Right lobe of liver (tissue), 6 donors: ENCODE results near the gene ZMIZ1. TPM values are rescaled to one million over a fixed set of nuclear protein-coding genes. Genes with fewer than 3 reads are reported as not detected.

Experiments used
- ATAC-seq, 4 donors: fragments of 200-7000 bp; cut with Tn5 transposase; one replicate each; pipeline ENCODE4 v1.9.1; 2020; ENCODE audit warnings: mild to moderate bottlenecking in 4 of 4, moderate library complexity in 4 of 4
- DNase-seq, 3 donors: peaks; one replicate each; pipeline ENCODE4 v3.0.0-alpha.2; 2020
- H3K27ac ChIP-seq, 3 donors: fragments of 200-600 bp; one replicate each; pipeline ENCODE4 v1.8.0; 2022
- H3K27me3 ChIP-seq, 2 donors: fragments of 200-600 bp; one replicate each; pipeline ENCODE4 v1.8.0; 2022
- H3K36me3 ChIP-seq, 4 donors: fragments of 200-600 bp; sonication (generic) in 1 of 4; one replicate each; pipeline versions ENCODE4 v1.5.1 to v1.8.0; 2017 to 2022; ENCODE audit warnings: control low read depth in 1 of 4
- H3K4me1 ChIP-seq, 4 donors: fragments of 200-600 bp; sonication (generic) in 1 of 4; one replicate each; pipeline versions ENCODE4 v1.5.1 to v1.8.0; 2017 to 2022; ENCODE audit warnings: control low read depth in 1 of 4
- H3K4me3 ChIP-seq, 3 donors: fragments of 200-600 bp; one replicate each; pipeline ENCODE4 v1.8.0; 2022
- H3K9me3 ChIP-seq, 4 donors: fragments of 200-600 bp; sonication (generic) in 1 of 4; one replicate each; pipeline versions ENCODE4 v1.5.1 to v1.8.0; 2017 to 2022; ENCODE audit warnings: control low read depth in 1 of 4
- POLR2A ChIP-seq: fragments of 450-650 bp; IDR thresholded peaks from one replicate; pipeline ENCODE4 v1.6.1; 2017; ENCODE audit warnings: antibody characterized with exemption, mild to moderate bottlenecking
- WGBS: methylation state at CpG from one replicate; pipeline ENCODE4 v1.1.6; 2018; ENCODE audit warnings: low coverage, low lambda C conversion rate; ENCODE audit not compliant: insufficient coverage; ENCODE audit errors: missing lambda C conversion rate; 5-methylcytosine and 5-hydroxymethylcytosine counted together
- intact Hi-C, 2 donors: fragments of 100-400 bp; cut with DNase I; formaldehyde crosslinking; loops; one replicate each; pipeline versions ENCODE4 v1.11.2 to v1.14.1; 2022
- total RNA-seq, 6 experiments: library from RNA; depleted of rRNA in 2 of 6; stranded (reverse); fragments of >200 nt in 2 of 6; fragmentation: NEBNext Ultra II Directional in 3 of 6; extraction: Animal tissue kit (Norgen Biotek cat#: 25700) in 3 of 6; gene quantifications; one replicate each; pipeline versions ENCODE4 v1.1.0 to v1.2.4, GENCODE V29; 2016 to 2023
- TF ChIP-seq, protein P1 (sequence below), 4 donors: fragments of 200-600 bp in 3 of 4; fragments of 450-650 bp in 1 of 4; IDR thresholded peaks; one replicate each; pipeline versions ENCODE4 v1.5.1 to v1.8.0; 2016 to 2022; ENCODE audit warnings: antibody characterized with exemption in 4 of 4, mild to moderate bottlenecking in 2 of 4
- donor health status: DM: no; HTN: yes; CAD: no.
- donor health status: DM: no; HTN: no; CAD: no.
- donor health status: DM: no; HTN: no; CAD: no.
- donor health status: DM: no; HTN: yes; CAD: no.
- donor health status: DM: no; HTN: yes; CAD: no.

Gene ZMIZ1
- total RNA-seq, 6 experiments from 2014 or later: 9.9 to 22.8 (median 12.3) TPM

- ATAC-seq: no peak
These were observed 216.8 kb downstream of the ZMIZ1 start for GRCh38 chr10:79285315-79286197.

GRCh38 chr10:79286318-79286951, 217.7 kb downstream of the ZMIZ1 start:
- no peak overlapping the region for H3K4me3 ChIP-seq
- H3K9me3 ChIP-seq: no peaks in the 10 kb centered on the region
- DNase-seq: peak; percentile 73 to 85 (median 80)
- H3K27ac ChIP-seq: peak overlapping the region; percentile 21 to 55 (median 25)
- peaks cover 0 to 3% (median 1%) of the 10 kb centered on the region in 4 donors for H3K36me3 ChIP-seq
- ATAC-seq: peak; percentile 44 to 62 (median 50)
- H3K4me1 ChIP-seq: no peaks in the 10 kb centered on the region
- TF ChIP-seq, protein P1, sequence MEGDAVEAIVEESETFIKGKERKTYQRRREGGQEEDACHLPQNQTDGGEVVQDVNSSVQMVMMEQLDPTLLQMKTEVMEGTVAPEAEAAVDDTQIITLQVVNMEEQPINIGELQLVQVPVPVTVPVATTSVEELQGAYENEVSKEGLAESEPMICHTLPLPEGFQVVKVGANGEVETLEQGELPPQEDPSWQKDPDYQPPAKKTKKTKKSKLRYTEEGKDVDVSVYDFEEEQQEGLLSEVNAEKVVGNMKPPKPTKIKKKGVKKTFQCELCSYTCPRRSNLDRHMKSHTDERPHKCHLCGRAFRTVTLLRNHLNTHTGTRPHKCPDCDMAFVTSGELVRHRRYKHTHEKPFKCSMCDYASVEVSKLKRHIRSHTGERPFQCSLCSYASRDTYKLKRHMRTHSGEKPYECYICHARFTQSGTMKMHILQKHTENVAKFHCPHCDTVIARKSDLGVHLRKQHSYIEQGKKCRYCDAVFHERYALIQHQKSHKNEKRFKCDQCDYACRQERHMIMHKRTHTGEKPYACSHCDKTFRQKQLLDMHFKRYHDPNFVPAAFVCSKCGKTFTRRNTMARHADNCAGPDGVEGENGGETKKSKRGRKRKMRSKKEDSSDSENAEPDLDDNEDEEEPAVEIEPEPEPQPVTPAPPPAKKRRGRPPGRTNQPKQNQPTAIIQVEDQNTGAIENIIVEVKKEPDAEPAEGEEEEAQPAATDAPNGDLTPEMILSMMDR (IDR thresholded peaks at IDR 0.05): no peak
- TF ChIP-seq POLR2A: no peak
- intact Hi-C loops: no loop called here
- 44% methylated on average over 10 of the region's 23 CpGs for WGBS
- H3K27me3 ChIP-seq: no peaks in the 10 kb centered on the region

More at GRCh38 chr10:79285315-79286197, 216.8 kb downstream of the ZMIZ1 start:
- no peaks in the 10 kb centered on the region for H3K4me1 ChIP-seq
- H3K36me3 ChIP-seq: peaks cover 0 to 3% (median 0%) of the 10 kb centered on the region in 4 donors
- TF ChIP-seq, protein P1 (IDR thresholded peaks at IDR 0.05): no peak
- H3K27me3 ChIP-seq: no peaks in the 10 kb centered on the region
- H3K9me3 ChIP-seq: no peaks in the 10 kb centered on the region
- H3K4me3 ChIP-seq: no peak overlapping the region
- WGBS: 60% methylated on average over 5 of the region's 13 CpGs
- DNase-seq: no peak
- H3K27ac ChIP-seq: peak overlapping the region; percentile 21 to 55 (median 25)
- intact Hi-C loops: no loop called here

DNA sequence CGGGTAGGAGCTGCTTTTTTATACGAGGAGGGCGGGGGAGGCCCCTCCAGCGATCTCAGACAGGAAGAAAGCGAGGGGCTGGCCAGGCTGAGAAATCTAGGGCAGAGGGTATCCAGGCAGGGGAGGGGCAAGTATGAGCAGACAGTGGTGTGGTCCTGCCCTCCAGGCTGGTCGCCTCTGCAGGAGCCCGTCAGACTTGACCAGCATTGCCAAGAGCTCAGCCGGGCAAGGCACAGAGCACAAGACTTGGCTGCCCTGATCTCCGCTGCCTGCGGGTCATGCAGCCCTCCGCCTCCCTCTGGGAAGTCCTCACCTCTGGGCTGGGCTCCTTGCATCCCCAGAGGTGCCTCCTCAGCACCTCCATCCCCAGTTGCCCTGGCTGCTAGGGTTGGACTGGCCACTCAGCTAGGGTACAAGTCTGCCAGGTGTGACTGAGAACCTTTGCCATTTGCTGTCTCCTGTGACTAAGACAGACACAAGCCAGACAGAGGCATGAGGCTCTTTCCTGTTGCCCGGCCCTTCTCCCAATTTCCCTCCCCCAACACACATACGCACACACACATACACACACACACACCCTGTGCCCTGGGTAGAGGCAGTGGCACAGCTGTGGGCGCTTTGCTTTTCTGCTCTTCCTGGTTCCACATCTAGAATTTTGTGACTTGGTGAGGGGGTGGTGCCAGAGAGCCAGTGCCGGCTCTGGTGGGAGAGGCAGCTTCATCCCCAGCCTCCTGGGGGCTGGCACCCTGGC, 219.4 kb downstream of the ZMIZ1 start:
- DNase-seq (no peak), ATAC-seq (no peak)
- intact Hi-C loops: no loop called here
- Histone ChIP-seq H3K9me3 (no peaks in the 10 kb centered on the region), H3K27ac (no peak overlapping the region), H3K4me3 (no peak overlapping the region), H3K27me3 (no peaks in the 10 kb centered on the region), H3K36me3 (peaks cover 0 to 5% (median 1%) of the 10 kb centered on the region in 4 donors), H3K4me1 (no peaks in the 10 kb centered on the region)
- WGBS: 71% methylated on average over 7 of the region's 15 CpGs
- TF ChIP-seq, protein P1 (IDR thresholded peaks at IDR 0.05): no peak
- no peak for TF ChIP-seq POLR2A

DNA sequence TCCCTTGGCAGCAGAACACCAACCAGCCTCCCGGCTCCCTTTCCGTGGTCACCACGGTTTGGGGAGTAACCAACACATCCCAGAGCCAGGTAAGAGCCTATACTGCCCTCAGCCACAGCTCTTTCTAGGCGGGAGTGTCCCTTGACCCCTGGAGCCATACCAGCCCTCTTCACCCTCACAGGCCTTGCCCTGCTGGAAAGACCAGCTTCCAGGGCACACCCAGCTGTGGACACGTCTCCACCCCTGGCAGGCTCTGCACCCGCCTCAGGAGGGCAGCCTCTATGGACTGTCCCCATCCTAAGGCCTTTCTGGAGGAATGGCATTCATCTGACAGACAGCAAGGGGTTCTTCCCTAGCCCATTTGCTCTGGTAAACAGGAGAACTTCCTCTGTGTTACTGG, 221.0 kb downstream of the ZMIZ1 start:
- ATAC-seq (peak; percentile 3 to 41 (median 5)), DNase-seq (no peak)
- Histone ChIP-seq H3K27me3 (no peaks in the 10 kb centered on the region), H3K27ac (no peak overlapping the region), H3K36me3 (peaks cover 0 to 7% (median 4%) of the 10 kb centered on the region in 4 donors), H3K4me3 (no peak overlapping the region), H3K9me3 (no peaks in the 10 kb centered on the region), H3K4me1 (no peaks in the 10 kb centered on the region)
- no CpG with 5 or more reads among the region's 6 CpGs for WGBS
- intact Hi-C loops: no loop called here
- TF ChIP-seq, protein P1 (IDR thresholded peaks at IDR 0.05): no peak
- no peak for TF ChIP-seq POLR2A
